Fibroblast of mammary gland (primary cell): Measurements from ENCODE around the gene SRI.

Source experiments
- DNase-seq: peaks from one replicate; pipeline ENCODE4 v3.0.0-alpha.2; 2010; ENCODE audit warnings: low read depth
- H3K4me3 ChIP-seq: 2 replicates; pipeline ENCODE4 v1.5.1; 2011; ENCODE audit warnings: low read depth, mild to moderate bottlenecking, low read length, moderate library complexity; ENCODE audit not compliant: control insufficient read depth
- TF ChIP-seq, protein P1 (sequence below): conservative IDR thresholded peaks from 2 replicates; pipeline ENCODE4 v1.5.1; 2011; ENCODE audit warnings: low read depth, low read length, inconsistent platforms; ENCODE audit not compliant: control insufficient read depth, insufficient read depth

SRI gene

DNA sequence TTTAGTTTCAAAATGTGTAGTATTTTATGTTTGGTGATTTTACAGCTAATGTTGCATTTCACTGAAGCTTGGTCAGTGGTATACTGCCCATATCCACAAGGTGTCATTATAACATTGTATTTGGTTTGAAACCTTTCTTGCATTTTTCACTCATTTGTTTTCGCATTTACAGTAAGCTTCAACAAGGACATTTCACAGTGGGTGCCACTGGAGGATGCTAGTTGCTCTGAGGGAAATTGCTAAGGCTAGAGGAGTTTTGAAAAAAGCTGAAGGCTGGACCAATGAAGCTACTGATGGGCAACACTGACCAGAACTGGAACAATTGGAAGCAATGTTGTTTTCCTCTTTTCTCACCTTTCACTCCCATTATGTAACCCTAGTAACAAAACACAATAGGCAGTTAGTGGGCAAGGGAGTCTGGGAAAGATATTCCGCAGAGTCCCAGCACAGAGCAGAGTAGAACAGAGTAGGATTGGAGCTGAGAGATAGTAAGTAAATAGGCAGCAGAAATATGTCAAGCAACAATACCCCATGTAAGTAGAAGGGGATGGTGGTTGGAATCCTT is 23.6 kb upstream of the SRI start:
- no peak overlapping the region for H3K4me3 ChIP-seq
- TF ChIP-seq, protein P1, sequence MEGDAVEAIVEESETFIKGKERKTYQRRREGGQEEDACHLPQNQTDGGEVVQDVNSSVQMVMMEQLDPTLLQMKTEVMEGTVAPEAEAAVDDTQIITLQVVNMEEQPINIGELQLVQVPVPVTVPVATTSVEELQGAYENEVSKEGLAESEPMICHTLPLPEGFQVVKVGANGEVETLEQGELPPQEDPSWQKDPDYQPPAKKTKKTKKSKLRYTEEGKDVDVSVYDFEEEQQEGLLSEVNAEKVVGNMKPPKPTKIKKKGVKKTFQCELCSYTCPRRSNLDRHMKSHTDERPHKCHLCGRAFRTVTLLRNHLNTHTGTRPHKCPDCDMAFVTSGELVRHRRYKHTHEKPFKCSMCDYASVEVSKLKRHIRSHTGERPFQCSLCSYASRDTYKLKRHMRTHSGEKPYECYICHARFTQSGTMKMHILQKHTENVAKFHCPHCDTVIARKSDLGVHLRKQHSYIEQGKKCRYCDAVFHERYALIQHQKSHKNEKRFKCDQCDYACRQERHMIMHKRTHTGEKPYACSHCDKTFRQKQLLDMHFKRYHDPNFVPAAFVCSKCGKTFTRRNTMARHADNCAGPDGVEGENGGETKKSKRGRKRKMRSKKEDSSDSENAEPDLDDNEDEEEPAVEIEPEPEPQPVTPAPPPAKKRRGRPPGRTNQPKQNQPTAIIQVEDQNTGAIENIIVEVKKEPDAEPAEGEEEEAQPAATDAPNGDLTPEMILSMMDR, result peak; percentile 93
- peak; percentile 83 for DNase-seq

DNA sequence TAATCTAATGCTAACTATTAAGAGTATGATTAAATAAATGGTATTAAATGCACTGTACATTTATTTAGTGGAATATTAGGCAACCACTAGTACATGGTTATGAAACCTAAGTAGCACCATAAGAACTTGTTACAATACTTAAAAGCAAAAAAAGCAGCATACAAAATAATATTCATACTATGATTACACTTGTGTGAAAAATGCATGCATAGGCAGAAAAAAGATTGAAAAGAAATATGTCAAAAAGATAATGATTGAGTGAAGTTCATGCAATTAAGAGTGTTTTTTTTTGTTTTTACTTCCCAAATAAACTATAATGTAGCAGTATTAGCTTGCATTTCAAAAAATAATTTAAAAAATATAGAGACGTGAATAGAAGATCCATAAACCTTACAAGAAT is 20.0 kb upstream of the SRI start:
- H3K4me3 ChIP-seq, result no peak overlapping the region
- DNase-seq, result no peak
- TF ChIP-seq, protein P1, result no peak

GRCh38 chr7:88233828-88234227 is 14.0 kb upstream of the SRI start:
- TF ChIP-seq, protein P1, result no peak
- DNase-seq, result no peak
- no peak overlapping the region for H3K4me3 ChIP-seq

DNA sequence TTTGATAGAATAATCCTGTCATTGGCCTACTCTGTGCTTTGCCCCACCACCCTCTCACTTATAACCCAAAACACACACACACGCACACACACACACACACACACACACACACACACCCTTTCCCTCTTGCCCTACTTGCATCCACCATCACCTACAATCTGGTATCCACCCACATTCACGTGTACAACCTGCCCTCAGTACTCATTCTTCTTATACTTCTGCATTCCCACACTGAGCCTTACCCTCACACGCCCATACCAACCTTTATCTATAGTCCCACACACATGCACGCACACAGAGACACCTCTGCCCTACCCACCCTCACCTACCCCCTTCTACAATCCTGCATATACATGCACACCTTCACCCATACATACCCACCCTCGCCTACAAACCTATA is 10.8 kb upstream of the SRI start:
- no peak overlapping the region for H3K4me3 ChIP-seq
- TF ChIP-seq, protein P1, result no peak
- no peak for DNase-seq

DNA sequence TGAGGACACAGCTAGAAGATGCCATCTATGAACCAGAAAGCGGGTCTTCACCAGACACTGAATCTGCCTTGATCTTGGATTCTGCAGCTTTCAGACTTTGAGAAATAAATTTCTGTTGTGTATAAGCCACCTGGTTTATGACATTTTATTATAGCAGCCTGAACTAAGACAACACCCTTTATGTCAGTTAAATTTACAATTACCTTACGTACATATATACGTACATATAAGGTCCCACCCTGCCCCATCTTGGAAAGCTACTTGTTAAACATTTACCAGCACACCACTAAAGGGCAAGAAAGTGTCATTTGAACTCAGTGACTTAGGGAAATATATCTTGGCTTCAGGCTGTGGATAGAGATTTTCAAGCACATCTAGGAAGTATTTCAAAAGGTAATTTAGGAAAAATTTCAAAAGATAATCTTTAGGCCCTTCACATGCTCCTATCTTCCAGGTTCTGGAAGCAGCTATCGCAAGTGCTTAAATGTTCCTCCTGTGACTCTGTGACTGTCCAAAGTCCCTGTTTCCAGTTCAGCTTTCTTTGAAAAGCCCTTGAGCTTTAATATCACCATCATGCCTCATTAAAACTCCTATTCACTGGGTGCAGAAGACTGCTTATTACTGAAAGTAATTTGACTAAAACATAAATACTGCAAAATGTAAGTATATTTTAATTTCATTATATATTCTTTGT is 9.6 kb upstream of the SRI start:
- H3K4me3 ChIP-seq, result no peak overlapping the region
- TF ChIP-seq, protein P1, result no peak
- no peak for DNase-seq

DNA sequence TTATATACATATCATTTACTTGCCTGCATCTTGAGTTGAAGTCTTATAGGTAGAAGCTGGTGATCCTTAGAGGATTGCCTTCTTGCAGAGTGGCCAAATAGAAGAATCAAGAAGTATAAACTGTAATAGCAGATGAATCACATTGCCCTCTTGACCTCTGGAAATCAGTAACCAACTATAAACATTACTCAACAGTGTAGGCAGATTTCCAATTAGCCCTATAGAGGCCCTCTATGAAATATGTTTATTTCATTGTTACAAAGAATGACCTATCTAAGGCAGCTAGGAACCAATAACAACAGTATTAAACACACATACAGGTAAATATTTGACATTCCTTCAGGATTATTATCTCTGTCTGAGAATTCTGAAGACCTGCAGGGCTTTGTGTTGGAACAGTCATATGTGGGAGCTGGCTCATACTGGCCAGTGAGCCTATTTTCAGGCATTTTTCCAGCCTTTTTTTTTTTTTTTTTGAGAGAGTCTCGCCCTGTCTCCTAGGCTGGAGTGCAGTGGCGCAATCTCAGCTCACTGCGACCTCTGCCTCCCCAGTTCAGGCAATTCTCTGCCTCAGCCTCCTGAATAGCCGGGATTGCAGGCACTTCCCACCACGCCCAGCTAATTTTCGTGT is 7.2 kb upstream of the SRI start:
- TF ChIP-seq, protein P1, result no peak
- no peak overlapping the region for H3K4me3 ChIP-seq
- DNase-seq, result peak; percentile 91
